ENCODE data around the gene CFAP77.

DNA sequence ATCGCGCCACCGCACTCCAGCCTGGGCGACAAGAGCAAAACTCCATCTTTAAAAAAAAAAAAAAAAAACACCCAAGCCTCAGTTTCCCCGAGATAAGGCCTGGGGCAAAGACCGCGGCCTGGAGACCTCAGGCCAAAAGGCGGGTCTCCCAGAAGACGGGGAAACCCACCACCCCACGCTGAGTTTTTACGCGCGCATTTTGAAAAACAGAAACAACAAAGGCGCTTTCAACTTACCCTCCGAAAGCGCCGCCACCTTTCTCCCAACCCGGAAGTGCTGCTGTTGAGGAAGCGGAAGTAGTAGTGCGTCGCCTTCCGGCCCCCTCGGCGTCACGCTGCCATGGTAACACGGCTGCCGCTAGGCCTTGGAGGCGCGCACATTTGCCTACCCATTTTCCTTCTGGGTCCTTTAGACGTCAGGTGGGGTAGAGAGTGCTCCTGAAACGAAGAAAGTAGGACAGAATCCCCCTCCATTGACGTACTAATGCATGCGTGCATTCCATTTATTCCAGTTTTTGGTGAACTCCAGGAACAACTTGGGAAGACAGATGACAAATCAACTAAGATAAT is 3.4 kb upstream of the CFAP77 start, which contains the start of gene TTF1:
- TF ChIP-seq, protein P1, sequence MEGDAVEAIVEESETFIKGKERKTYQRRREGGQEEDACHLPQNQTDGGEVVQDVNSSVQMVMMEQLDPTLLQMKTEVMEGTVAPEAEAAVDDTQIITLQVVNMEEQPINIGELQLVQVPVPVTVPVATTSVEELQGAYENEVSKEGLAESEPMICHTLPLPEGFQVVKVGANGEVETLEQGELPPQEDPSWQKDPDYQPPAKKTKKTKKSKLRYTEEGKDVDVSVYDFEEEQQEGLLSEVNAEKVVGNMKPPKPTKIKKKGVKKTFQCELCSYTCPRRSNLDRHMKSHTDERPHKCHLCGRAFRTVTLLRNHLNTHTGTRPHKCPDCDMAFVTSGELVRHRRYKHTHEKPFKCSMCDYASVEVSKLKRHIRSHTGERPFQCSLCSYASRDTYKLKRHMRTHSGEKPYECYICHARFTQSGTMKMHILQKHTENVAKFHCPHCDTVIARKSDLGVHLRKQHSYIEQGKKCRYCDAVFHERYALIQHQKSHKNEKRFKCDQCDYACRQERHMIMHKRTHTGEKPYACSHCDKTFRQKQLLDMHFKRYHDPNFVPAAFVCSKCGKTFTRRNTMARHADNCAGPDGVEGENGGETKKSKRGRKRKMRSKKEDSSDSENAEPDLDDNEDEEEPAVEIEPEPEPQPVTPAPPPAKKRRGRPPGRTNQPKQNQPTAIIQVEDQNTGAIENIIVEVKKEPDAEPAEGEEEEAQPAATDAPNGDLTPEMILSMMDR (IDR thresholded peaks at IDR 0.05), result no peak
- no peak for TF ChIP-seq POLR2A (IDR thresholded peaks at IDR 0.05; ENCODE audit: low read depth)
